ENCODE data around the gene RGS2. TPM values are rescaled to one million over a fixed set of nuclear protein-coding genes. Genes with fewer than 3 reads are reported as not detected.

RGS2 gene, protein sequence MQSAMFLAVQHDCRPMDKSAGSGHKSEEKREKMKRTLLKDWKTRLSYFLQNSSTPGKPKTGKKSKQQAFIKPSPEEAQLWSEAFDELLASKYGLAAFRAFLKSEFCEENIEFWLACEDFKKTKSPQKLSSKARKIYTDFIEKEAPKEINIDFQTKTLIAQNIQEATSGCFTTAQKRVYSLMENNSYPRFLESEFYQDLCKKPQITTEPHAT
- total RNA-seq (2022; extraction: Qiagen RNA extraction): 135 to 200 TPM (median 157 TPM) in 5 replicates

DNA sequence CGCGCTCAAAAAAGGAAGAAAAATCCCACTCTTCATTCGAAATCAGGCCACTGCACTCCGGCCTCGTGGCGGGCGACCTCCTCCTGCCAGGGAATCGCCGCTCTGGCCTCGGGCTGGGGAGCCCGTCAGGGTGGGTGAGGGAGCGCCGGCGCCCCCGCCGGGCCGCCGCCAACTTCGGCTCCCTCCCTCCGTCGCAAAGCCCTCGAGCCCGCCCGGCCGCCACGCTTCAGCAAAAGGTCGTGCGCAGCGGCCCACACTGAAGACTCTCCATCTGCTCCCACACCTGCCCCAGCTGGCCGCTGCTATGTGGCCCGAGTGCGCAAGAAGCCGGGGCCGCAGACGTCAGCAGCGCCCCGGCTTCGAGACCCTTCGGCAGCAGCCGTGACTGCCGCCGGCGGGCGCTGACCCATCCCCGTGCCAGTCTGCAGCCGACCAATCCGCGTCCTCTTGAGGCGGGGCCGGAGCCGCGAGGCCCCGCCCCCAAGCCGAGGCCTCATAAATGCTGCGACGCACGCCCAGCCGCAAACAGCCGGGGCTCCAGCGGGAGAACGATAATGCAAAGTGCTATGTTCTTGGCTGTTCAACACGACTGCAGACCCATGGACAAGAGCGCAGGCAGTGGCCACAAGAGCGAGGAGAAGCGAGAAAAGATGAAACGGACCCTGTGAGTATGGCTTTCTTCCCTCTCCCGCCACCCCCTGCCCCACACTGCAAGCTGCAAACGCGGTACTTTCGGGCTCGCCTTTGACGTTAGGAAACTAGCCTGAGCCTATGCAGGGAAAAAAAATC is at the start of gene RGS2:
TSS of gene RGS2 (plus strand) at position 522 of the 789 bp plus-strand sequence. CDS start at position 555, 33 bp downstream.

Other genes with a start within 250 kb of the RGS2 start
- gene RGS1, start 233.3 kb upstream of the RGS2 start, total RNA-seq (2022; extraction: Qiagen RNA extraction): not detected in 5 replicates
- gene RGS13, start 172.9 kb upstream of the RGS2 start, total RNA-seq (2022; extraction: Qiagen RNA extraction): not detected in 5 replicates